PC-9 (cell line): ENCODE results near the gene NSL1.

ENCODE experiments used
- EZH2 ChIP-seq: fragments of 200-600 bp; sonication (generic); IDR thresholded peaks from 2 replicates; pipeline ENCODE4 v1.8.0; 2017; ENCODE audit warnings: antibody characterized with exemption, low read depth
- TF ChIP-seq, protein P1 (sequence below): fragments of 200-600 bp; sonication (generic); conservative IDR thresholded peaks from 2 replicates; pipeline ENCODE4 v1.6.1; 2017; ENCODE audit warnings: mixed run types, antibody characterized with exemption, mild to moderate bottlenecking, moderate library complexity

DNA sequence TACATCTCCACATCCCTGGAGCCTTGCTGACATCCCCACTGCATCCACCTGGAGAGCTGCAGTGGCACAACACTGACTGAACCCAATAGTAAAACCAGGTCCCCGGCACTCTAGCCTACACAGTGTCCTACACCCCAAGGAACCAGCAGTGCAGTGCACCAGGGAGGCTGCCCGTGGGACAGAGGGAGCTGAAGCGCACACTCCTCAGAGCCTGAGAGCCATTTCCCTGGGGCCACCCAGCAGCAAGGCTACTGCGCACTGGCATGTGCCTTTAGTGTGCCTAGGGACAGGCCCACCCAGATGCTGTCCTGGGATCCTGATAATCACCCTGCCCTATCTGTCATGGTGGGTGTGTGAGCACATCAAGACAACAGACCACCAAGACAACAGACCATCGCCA is 31.9 kb downstream of the NSL1 start:
- TF ChIP-seq, protein P1, sequence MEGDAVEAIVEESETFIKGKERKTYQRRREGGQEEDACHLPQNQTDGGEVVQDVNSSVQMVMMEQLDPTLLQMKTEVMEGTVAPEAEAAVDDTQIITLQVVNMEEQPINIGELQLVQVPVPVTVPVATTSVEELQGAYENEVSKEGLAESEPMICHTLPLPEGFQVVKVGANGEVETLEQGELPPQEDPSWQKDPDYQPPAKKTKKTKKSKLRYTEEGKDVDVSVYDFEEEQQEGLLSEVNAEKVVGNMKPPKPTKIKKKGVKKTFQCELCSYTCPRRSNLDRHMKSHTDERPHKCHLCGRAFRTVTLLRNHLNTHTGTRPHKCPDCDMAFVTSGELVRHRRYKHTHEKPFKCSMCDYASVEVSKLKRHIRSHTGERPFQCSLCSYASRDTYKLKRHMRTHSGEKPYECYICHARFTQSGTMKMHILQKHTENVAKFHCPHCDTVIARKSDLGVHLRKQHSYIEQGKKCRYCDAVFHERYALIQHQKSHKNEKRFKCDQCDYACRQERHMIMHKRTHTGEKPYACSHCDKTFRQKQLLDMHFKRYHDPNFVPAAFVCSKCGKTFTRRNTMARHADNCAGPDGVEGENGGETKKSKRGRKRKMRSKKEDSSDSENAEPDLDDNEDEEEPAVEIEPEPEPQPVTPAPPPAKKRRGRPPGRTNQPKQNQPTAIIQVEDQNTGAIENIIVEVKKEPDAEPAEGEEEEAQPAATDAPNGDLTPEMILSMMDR: no peak
- TF ChIP-seq EZH2: no peak
